ENCODE measurements around the gene ACOT7. TPM values are rescaled to one million over a fixed set of nuclear protein-coding genes. Genes with fewer than 3 reads are reported as not detected.

The ACOT7 gene
- total and polyA plus RNA-seq, 11 donors = 5.7 to 38.9 (median 12.6) TPM

DNA sequence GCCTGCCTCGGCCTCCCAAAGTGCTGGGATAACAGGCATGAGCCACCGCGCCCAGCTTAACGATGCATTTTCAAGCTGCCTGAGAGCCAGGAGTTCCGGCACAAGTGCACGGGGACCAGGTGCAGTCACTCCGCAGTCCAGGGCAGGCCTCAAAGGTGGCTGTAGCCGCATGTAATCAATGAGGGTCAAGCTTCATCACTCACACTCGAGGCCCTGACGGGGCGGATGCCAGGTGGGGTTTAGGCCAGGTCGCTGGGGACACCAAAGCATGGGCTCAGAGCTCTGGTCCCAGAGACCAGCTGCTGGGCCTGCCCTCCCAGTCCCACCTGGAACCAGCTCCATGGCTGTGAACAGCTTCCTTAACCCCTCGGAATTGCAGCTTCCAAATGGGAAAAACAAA, 106.5 kb downstream of the ACOT7 start:
- TF ChIP-seq POLR2A (IDR thresholded peaks at IDR 0.05) = no peak
- TF ChIP-seq, protein P1, sequence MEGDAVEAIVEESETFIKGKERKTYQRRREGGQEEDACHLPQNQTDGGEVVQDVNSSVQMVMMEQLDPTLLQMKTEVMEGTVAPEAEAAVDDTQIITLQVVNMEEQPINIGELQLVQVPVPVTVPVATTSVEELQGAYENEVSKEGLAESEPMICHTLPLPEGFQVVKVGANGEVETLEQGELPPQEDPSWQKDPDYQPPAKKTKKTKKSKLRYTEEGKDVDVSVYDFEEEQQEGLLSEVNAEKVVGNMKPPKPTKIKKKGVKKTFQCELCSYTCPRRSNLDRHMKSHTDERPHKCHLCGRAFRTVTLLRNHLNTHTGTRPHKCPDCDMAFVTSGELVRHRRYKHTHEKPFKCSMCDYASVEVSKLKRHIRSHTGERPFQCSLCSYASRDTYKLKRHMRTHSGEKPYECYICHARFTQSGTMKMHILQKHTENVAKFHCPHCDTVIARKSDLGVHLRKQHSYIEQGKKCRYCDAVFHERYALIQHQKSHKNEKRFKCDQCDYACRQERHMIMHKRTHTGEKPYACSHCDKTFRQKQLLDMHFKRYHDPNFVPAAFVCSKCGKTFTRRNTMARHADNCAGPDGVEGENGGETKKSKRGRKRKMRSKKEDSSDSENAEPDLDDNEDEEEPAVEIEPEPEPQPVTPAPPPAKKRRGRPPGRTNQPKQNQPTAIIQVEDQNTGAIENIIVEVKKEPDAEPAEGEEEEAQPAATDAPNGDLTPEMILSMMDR (IDR thresholded peaks at IDR 0.05) = no peak
- no peak for ATAC-seq

DNA sequence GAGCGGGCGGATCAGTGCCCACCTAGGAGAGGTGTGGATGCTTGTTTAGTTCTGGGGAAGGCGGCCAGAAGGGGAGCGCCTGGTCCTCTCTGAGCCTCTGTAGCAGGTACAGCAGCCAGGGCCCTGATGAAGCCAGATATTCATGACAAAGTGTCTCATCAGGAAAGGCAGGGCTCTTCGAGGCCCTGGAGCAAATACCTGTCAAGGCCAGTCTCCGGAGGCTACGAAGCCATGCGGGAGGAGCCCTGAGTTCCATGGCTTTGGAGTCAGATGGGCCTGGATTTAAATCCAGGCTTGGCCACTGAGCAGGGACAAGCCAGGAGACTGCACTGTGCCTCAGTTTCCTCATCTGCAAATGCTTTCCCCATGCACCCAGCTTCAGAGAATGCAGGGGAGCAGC, 107.3 kb downstream of the ACOT7 start:
- Histone ChIP-seq H3K4me3 (no peak overlapping the region), H3K9me3 (no peaks in the 10 kb centered on the region), H3K27ac (no peak overlapping the region), H3K27me3 (no peaks in the 10 kb centered on the region), H3K36me3 (no peaks in the 10 kb centered on the region), H3K4me1 (peaks cover 0 to 24% (median 8%) of the 10 kb centered on the region in 12 donors)
- 94 to 98% (median 96%) methylated on average over 8 of the region's 8 CpGs for WGBS, 4 donors
- DNase-seq (no peak), ATAC-seq (no peak)
- TF ChIP-seq, protein P1 (IDR thresholded peaks at IDR 0.05) = no peak
- TF ChIP-seq POLR2A (IDR thresholded peaks at IDR 0.05) = no peak
- intact Hi-C loops (cut with DNase I) = no loop called here

More for the DNA sequence above, 106.5 kb downstream of the ACOT7 start:
- Histone ChIP-seq H3K27ac (no peak overlapping the region), H3K27me3 (no peaks in the 10 kb centered on the region), H3K9me3 (no peaks in the 10 kb centered on the region), H3K36me3 (no peaks in the 10 kb centered on the region), H3K4me3 (no peak overlapping the region), H3K4me1 (peaks cover 0 to 26% (median 8%) of the 10 kb centered on the region in 12 donors)
- WGBS, 4 donors = 89 to 94% (median 91%) methylated on average over 13 of the region's 13 CpGs
- intact Hi-C loops (cut with DNase I) = no loop called here
- no peak for DNase-seq

DNA sequence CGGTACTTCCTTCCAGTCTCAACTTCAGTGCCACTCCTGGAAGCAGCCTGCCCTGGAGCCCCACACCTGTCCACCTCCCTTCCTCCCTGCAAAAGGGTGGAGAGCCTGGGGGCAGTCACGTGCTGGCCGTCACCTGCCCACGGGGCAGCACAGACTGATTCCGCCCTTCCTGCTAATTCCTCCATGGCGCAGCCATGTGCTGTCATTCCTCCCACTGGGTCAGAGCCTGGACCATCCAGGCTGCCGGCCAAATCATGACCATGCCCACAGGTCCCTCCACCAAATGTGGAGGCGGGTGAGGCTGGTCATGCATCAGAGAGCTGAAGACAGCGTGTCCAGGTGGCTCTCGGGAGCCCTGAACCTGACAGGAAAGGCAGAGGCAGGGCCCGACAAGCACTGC, 108.2 kb downstream of the ACOT7 start:
- WGBS, 4 donors = 90 to 95% (median 94%) methylated on average over 9 to 11 of the region's 11 CpGs
- intact Hi-C loops (cut with DNase I) = no loop called here
- peaks cover 0 to 18% (median 5%) of the 10 kb centered on the region in 12 donors for H3K4me1 ChIP-seq
- H3K27me3 ChIP-seq = no peaks in the 10 kb centered on the region
- DNase-seq (no peak), ATAC-seq (no peak)
- no peak overlapping the region for H3K4me3 ChIP-seq
- no peaks in the 10 kb centered on the region for H3K9me3 ChIP-seq
- H3K36me3 ChIP-seq = no peaks in the 10 kb centered on the region
- H3K27ac ChIP-seq = no peak overlapping the region
- TF ChIP-seq, protein P1 (IDR thresholded peaks at IDR 0.05) = no peak
- TF ChIP-seq POLR2A (IDR thresholded peaks at IDR 0.05) = no peak

DNA sequence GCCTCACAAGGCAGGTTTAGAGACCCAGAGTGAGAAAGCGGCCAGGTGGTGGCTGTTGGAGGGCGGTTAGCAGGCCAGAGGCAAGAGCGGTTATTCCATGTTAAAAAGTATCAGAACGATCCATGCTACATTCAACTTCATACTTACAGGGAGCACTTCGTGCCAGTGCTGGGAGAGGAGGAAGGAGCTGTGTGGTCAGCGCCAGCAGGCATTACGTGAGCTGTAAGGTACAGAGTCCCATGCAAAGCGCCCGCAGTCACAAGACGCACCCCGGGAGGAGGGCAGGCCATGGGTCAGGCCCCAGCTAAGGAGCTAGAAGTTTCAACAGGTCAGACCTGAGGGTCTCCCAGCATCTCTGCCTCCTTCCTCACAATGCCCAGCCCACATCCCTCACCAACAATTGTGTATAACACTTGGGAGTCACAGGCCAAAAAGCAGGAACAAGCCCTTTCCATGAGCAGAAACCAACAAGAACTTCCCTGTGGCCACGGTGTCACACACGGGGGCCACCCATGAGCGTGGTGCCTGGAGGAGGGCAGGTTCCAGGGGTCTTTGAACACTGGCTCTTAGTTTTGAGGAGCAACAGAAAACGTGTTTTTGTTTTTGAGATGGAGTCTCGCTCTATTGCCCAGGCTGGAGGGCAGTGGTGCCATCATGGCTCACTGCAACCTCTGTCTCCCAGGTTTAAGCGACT, 110.8 kb downstream of the ACOT7 start:
- intact Hi-C loops (cut with DNase I) = loop anchor here in 1 of 10 donors (5.0 kb wide), 1 partner anchor 35 kb away; no protein-coding TSS in a partner anchor
- ATAC-seq (no peak), DNase-seq (no peak)
- Histone ChIP-seq H3K27me3 (no peaks in the 10 kb centered on the region), H3K9me3 (no peaks in the 10 kb centered on the region), H3K27ac (no peak overlapping the region), H3K4me1 (peaks cover 0 to 5% (median 0%) of the 10 kb centered on the region in 12 donors), H3K4me3 (no peak overlapping the region), H3K36me3 (no peaks in the 10 kb centered on the region)
- TF ChIP-seq POLR2A (IDR thresholded peaks at IDR 0.05) = no peak
- TF ChIP-seq, protein P1 (IDR thresholded peaks at IDR 0.05) = no peak
- WGBS, 4 donors = 93 to 98% (median 94%) methylated on average over 15 to 17 of the region's 17 CpGs
